Hematopoietic multipotent progenitor cell treated with erythropoietin and hydrocortisone succinate and interleukin-3 and kit ligand, for 8 days (in vitro differentiated cells): ENCODE data around the gene RANGAP1.
"Not testable (repeated sequence)": the region's sequence is repeated elsewhere in the genome, so short reads cannot be mapped to it uniquely, and the experiment has no call there.

Source experiments
- DNase-seq: peaks from one replicate; pipeline ENCODE4 v3.0.0-alpha.2; 2015

The RANGAP1 gene

GRCh38 chr22:41300661-41301060, 14.7 kb upstream of the RANGAP1 start:
- DNase-seq, result no peak

GRCh38 chr22:41296826-41297667, 11.1 kb upstream of the RANGAP1 start:
- DNase-seq, result no peak

- not testable (repeated sequence) for DNase-seq
These were observed 8.8 kb upstream of the RANGAP1 start for GRCh38 chr22:41294816-41295215.

GRCh38 chr22:41290262-41291221, 4.6 kb upstream of the RANGAP1 start:
- no peak for DNase-seq

- DNase-seq, result no peak
These were observed 3.7 kb upstream of the RANGAP1 start for GRCh38 chr22:41289671-41290070.

- no peak for DNase-seq
These were observed 2.4 kb upstream of the RANGAP1 start for GRCh38 chr22:41288245-41288946.

- peak; percentile 72 for DNase-seq
These were observed 678 bp upstream of the RANGAP1 start for GRCh38 chr22:41286639-41287091.

GRCh38 chr22:41285441-41285819, 557 bp downstream of the RANGAP1 start:
- DNase-seq, result peak; percentile 86

- no peak for DNase-seq
These were observed 1.5 kb downstream of the RANGAP1 start for GRCh38 chr22:41284465-41284864.

GRCh38 chr22:41280854-41281253, 5.1 kb downstream of the RANGAP1 start:
- no peak for DNase-seq

- no peak for DNase-seq
These were observed 5.9 kb downstream of the RANGAP1 start for GRCh38 chr22:41280065-41280464.

- DNase-seq, result no peak
These were observed 11.1 kb downstream of the RANGAP1 start for GRCh38 chr22:41274856-41275255.

- DNase-seq, result no peak
These were observed 12.9 kb downstream of the RANGAP1 start for GRCh38 chr22:41273128-41273527.

GRCh38 chr22:41271787-41272186, 14.2 kb downstream of the RANGAP1 start:
- no peak for DNase-seq

- DNase-seq, result no peak
These were observed 18.0 kb downstream of the RANGAP1 start for GRCh38 chr22:41267958-41268357.

- no peak for DNase-seq
These were observed 21.5 kb downstream of the RANGAP1 start for GRCh38 chr22:41264408-41264941.

GRCh38 chr22:41263704-41264103, 22.3 kb downstream of the RANGAP1 start:
- no peak for DNase-seq

- DNase-seq, result no peak
These were observed 23.7 kb downstream of the RANGAP1 start for GRCh38 chr22:41262250-41262765.

GRCh38 chr22:41261541-41262249, 24.3 kb downstream of the RANGAP1 start:
- DNase-seq, result no peak

- no peak for DNase-seq
These were observed 25.1 kb downstream of the RANGAP1 start for GRCh38 chr22:41260871-41261270.

- DNase-seq, result not testable (repeated sequence)
These were observed 26.2 kb downstream of the RANGAP1 start for GRCh38 chr22:41259756-41260155.

GRCh38 chr22:41257696-41258095, 28.3 kb downstream of the RANGAP1 start:
- no peak for DNase-seq
